Measurements from ENCODE around the gene IGDCC3. TPM values are rescaled to one million over a fixed set of nuclear protein-coding genes. Genes with fewer than 3 reads are reported as not detected.

Gene IGDCC3
- total RNA-seq, 6 experiments from 2014 or later = not detected

GRCh38 chr15:65372787-65373067 lies 5.1 kb downstream of the IGDCC3 start:
- Mint-ChIP-seq H3K27me3 (ENCODE audit: insufficient read depth) (peaks cover 51% of the 10 kb centered on the region), H3K36me3 (ENCODE audit: low read depth) (no peaks in the 10 kb centered on the region), H3K27ac (no peak overlapping the region), H3K4me3 (no peak overlapping the region), H3K4me1 (ENCODE audit: low read depth) (peaks cover 23% of the 10 kb centered on the region), H3K9me3 (no peaks in the 10 kb centered on the region)
- TF ChIP-seq, protein P1, sequence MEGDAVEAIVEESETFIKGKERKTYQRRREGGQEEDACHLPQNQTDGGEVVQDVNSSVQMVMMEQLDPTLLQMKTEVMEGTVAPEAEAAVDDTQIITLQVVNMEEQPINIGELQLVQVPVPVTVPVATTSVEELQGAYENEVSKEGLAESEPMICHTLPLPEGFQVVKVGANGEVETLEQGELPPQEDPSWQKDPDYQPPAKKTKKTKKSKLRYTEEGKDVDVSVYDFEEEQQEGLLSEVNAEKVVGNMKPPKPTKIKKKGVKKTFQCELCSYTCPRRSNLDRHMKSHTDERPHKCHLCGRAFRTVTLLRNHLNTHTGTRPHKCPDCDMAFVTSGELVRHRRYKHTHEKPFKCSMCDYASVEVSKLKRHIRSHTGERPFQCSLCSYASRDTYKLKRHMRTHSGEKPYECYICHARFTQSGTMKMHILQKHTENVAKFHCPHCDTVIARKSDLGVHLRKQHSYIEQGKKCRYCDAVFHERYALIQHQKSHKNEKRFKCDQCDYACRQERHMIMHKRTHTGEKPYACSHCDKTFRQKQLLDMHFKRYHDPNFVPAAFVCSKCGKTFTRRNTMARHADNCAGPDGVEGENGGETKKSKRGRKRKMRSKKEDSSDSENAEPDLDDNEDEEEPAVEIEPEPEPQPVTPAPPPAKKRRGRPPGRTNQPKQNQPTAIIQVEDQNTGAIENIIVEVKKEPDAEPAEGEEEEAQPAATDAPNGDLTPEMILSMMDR (IDR thresholded peaks at IDR 0.05) = no peak
- DNase-seq = no peak

DNA sequence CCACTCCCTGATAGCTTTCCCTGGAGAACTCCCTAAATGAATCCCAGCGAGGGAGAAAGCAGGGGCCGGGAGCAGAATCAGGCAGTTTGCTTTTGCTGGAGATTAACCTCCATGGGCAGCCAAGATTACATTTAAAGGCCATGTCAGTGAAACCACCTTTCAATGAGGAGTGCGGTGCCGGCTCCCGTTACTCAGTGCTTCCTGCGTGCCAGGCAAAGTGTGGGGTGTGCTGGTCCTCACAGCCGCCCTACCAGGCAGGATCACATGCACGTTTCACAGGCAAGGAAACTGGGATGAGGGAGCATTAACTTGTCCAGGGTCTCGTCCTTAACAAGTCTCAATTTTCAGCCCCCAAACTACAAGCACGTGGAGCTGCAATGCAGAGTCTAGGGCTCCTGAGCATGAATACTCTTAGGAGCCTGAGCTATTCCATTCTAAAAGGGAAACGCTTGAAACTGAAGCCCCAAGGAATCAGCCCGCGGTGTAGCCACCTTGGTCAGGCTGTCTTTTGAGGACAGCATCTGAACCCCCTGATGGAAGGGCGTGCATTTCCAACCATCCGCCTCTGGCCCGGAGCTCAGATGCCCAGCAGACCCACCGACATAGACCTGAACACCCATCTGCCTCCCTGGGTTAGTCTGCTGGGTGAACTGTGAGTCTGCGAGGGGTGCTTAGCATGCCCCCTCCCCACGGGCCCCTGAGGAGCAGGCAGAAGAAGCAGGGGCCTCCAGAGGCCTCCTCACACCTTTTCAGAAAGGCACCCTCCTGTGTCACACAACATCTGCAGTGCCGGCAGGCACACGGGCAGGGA lies 5.6 kb downstream of the IGDCC3 start:
- peaks cover 22% of the 10 kb centered on the region for H3K4me1 Mint-ChIP-seq (ENCODE audit: low read depth)
- DNase-seq = no peak
- no peak overlapping the region for H3K4me3 Mint-ChIP-seq
- H3K27me3 Mint-ChIP-seq (ENCODE audit: insufficient read depth) = peaks cover 52% of the 10 kb centered on the region
- H3K27ac Mint-ChIP-seq = no peak overlapping the region
- no peaks in the 10 kb centered on the region for H3K36me3 Mint-ChIP-seq (ENCODE audit: low read depth)
- TF ChIP-seq, protein P1 (IDR thresholded peaks at IDR 0.05) = no peak
- H3K9me3 Mint-ChIP-seq = no peaks in the 10 kb centered on the region

- TF ChIP-seq, protein P1 (IDR thresholded peaks at IDR 0.05) = no peak
- no peak overlapping the region for H3K4me3 Mint-ChIP-seq
- DNase-seq = no peak
- H3K36me3 Mint-ChIP-seq (ENCODE audit: low read depth) = no peaks in the 10 kb centered on the region
- H3K4me1 Mint-ChIP-seq (ENCODE audit: low read depth) = peaks cover 15% of the 10 kb centered on the region
- H3K27me3 Mint-ChIP-seq (ENCODE audit: insufficient read depth) = peaks cover 47% of the 10 kb centered on the region
- H3K27ac Mint-ChIP-seq = no peak overlapping the region
- no peaks in the 10 kb centered on the region for H3K9me3 Mint-ChIP-seq
Observed at GRCh38 chr15:65370885-65371284, 6.9 kb downstream of the IGDCC3 start.

DNA sequence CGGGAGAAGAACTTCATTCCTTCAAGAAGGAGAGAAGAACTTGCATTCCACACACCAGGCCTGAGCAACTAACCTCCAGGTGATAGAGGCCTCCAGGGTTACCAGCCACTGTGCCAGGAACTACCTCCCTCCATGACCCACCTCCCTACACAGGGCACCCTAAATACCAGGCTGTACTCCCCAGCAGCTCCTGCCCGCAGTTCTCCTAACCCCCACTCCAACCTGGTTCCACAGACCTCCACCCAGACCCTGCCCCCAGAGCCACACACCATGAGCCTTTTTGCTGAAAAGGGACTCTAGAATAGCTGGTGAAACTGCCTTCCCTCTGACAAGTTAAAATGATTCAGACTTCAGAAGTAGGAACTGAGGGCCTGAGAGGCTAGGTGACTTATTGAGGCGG lies 8.2 kb downstream of the IGDCC3 start:
- no peak overlapping the region for H3K4me3 Mint-ChIP-seq
- DNase-seq = no peak
- H3K36me3 Mint-ChIP-seq (ENCODE audit: low read depth) = no peaks in the 10 kb centered on the region
- TF ChIP-seq, protein P1 (IDR thresholded peaks at IDR 0.05) = no peak
- H3K27me3 Mint-ChIP-seq (ENCODE audit: insufficient read depth) = peaks cover 37% of the 10 kb centered on the region
- H3K4me1 Mint-ChIP-seq (ENCODE audit: low read depth) = peaks cover 8% of the 10 kb centered on the region
- no peak overlapping the region for H3K27ac Mint-ChIP-seq
- H3K9me3 Mint-ChIP-seq = no peaks in the 10 kb centered on the region

GRCh38 chr15:65369212-65369547 lies 8.6 kb downstream of the IGDCC3 start:
- H3K9me3 Mint-ChIP-seq = no peaks in the 10 kb centered on the region
- H3K27me3 Mint-ChIP-seq (ENCODE audit: insufficient read depth) = peaks cover 35% of the 10 kb centered on the region
- H3K27ac Mint-ChIP-seq = no peak overlapping the region
- TF ChIP-seq, protein P1 (IDR thresholded peaks at IDR 0.05) = no peak
- no peak overlapping the region for H3K4me3 Mint-ChIP-seq
- DNase-seq = no peak
- H3K4me1 Mint-ChIP-seq (ENCODE audit: low read depth) = peaks cover 3% of the 10 kb centered on the region; the same call in 1 of the 2 replicates
- no peaks in the 10 kb centered on the region for H3K36me3 Mint-ChIP-seq (ENCODE audit: low read depth)

Data from HFFc6 (cell line).